ENCODE data around the gene OR10A2. TPM values are rescaled to one million over a fixed set of nuclear protein-coding genes. Genes with fewer than 3 reads are reported as not detected.

Gene OR10A2
- total RNA-seq, 4 donors from 2014 or later, result not detected

GRCh38 chr11:6889835-6890234 lies 27.0 kb downstream of the OR10A2 start:
- H3K27ac ChIP-seq (replicated peaks in 1 of 4), result no peak overlapping the region
- TF ChIP-seq POLR2A (IDR thresholded peaks at IDR 0.05; ENCODE audit: low read depth) (no peak), EP300 (IDR thresholded peaks at IDR 0.05) (no peak), CTCF (IDR thresholded peaks at IDR 0.05) (no peak), POLR2AphosphoS5 (IDR thresholded peaks at IDR 0.05) (no peak)
- no peaks in the 10 kb centered on the region for H3K9me3 ChIP-seq
- H3K27me3 ChIP-seq, result peaks cover 0 to 5% (median 0%) of the 10 kb centered on the region in 4 donors
- H3K4me1 ChIP-seq, result no peaks in the 10 kb centered on the region
- intact Hi-C loops (cut with DNase I), result no loop called here
- no peaks in the 10 kb centered on the region for H3K36me3 ChIP-seq
- no peak overlapping the region for H3K4me3 ChIP-seq
- no peak for DNase-seq (ENCODE audit: extremely low spot score)
- 94% methylated on average over 1 of the region's 1 CpG for WGBS

- 83% methylated on average over 2 of the region's 2 CpGs for WGBS
Measured at GRCh38 chr11:6892400-6892799, 29.5 kb downstream of the OR10A2 start, which contains the start of gene OR2D2. Gene OR2D2 (minus strand): TSS chr11:6892500. CDS start chr11:6892500, 0 bp downstream.

GRCh38 chr11:6894097-6894496 lies 31.2 kb downstream of the OR10A2 start:
- peaks cover 0 to 5% (median 0%) of the 10 kb centered on the region in 4 donors for H3K27me3 ChIP-seq
- H3K36me3 ChIP-seq, result no peaks in the 10 kb centered on the region
- no peaks in the 10 kb centered on the region for H3K4me1 ChIP-seq
- TF ChIP-seq CTCF (IDR thresholded peaks at IDR 0.05), result no peak
- TF ChIP-seq EP300 (IDR thresholded peaks at IDR 0.05), result no peak
- no peak for TF ChIP-seq POLR2AphosphoS5 (IDR thresholded peaks at IDR 0.05)
- TF ChIP-seq POLR2A (IDR thresholded peaks at IDR 0.05; ENCODE audit: low read depth), result no peak
- no peak overlapping the region for H3K27ac ChIP-seq (replicated peaks in 1 of 4)
- DNase-seq (ENCODE audit: extremely low spot score), result no peak
- H3K9me3 ChIP-seq, result no peaks in the 10 kb centered on the region
- intact Hi-C loops (cut with DNase I), result no loop called here
- no peak overlapping the region for H3K4me3 ChIP-seq

More at GRCh38 chr11:6892400-6892799, 29.5 kb downstream of the OR10A2 start, which contains the start of gene OR2D2:
- Histone ChIP-seq H3K27me3 (peaks cover 0 to 5% (median 0%) of the 10 kb centered on the region in 4 donors), H3K9me3 (no peaks in the 10 kb centered on the region), H3K4me1 (no peaks in the 10 kb centered on the region), H3K36me3 (no peaks in the 10 kb centered on the region), H3K27ac (replicated peaks in 1 of 4) (no peak within 1 kb of the TSS), H3K4me3 (no peak within 1 kb of the TSS)
- no peak for DNase-seq (ENCODE audit: extremely low spot score)
- intact Hi-C loops (cut with DNase I), result no loop called here
- TF ChIP-seq EP300 (IDR thresholded peaks at IDR 0.05) (no peak), POLR2A (IDR thresholded peaks at IDR 0.05; ENCODE audit: low read depth) (no peak), POLR2AphosphoS5 (IDR thresholded peaks at IDR 0.05) (no peak), CTCF (IDR thresholded peaks at IDR 0.05) (no peak)

GRCh38 chr11:6895010-6895409 lies 32.2 kb downstream of the OR10A2 start:
- Histone ChIP-seq H3K4me3 (no peak overlapping the region), H3K27ac (replicated peaks in 1 of 4) (no peak overlapping the region), H3K9me3 (no peaks in the 10 kb centered on the region), H3K36me3 (no peaks in the 10 kb centered on the region), H3K27me3 (peaks cover 0 to 5% (median 0%) of the 10 kb centered on the region in 4 donors), H3K4me1 (no peaks in the 10 kb centered on the region)
- intact Hi-C loops (cut with DNase I), result no loop called here
- no peak for DNase-seq (ENCODE audit: extremely low spot score)
- TF ChIP-seq POLR2AphosphoS5 (IDR thresholded peaks at IDR 0.05) (no peak), POLR2A (IDR thresholded peaks at IDR 0.05; ENCODE audit: low read depth) (no peak), EP300 (IDR thresholded peaks at IDR 0.05) (no peak), CTCF (IDR thresholded peaks at IDR 0.05) (no peak)

- H3K4me1 ChIP-seq, result no peaks in the 10 kb centered on the region
- no peak for TF ChIP-seq CTCF (IDR thresholded peaks at IDR 0.05)
- TF ChIP-seq POLR2AphosphoS5 (IDR thresholded peaks at IDR 0.05), result no peak
- no peak for TF ChIP-seq EP300 (IDR thresholded peaks at IDR 0.05)
- TF ChIP-seq POLR2A (IDR thresholded peaks at IDR 0.05; ENCODE audit: low read depth), result no peak
- no peaks in the 10 kb centered on the region for H3K9me3 ChIP-seq
- intact Hi-C loops (cut with DNase I), result no loop called here
- no peak for DNase-seq (ENCODE audit: extremely low spot score)
- H3K27me3 ChIP-seq, result no peaks in the 10 kb centered on the region
- no peaks in the 10 kb centered on the region for H3K36me3 ChIP-seq
- no peak overlapping the region for H3K27ac ChIP-seq (replicated peaks in 1 of 4)
- no peak overlapping the region for H3K4me3 ChIP-seq
- WGBS, result 70% methylated on average over 1 of the region's 1 CpG
Measured at GRCh38 chr11:6898911-6899310, 36.1 kb downstream of the OR10A2 start.
